ENCODE measurements around the gene EML1. TPM values are rescaled to one million over a fixed set of nuclear protein-coding genes. Genes with fewer than 3 reads are reported as not detected.

Gene EML1
- total RNA-seq, 1 experiment from 2014 or later, result 12.0 TPM

DNA sequence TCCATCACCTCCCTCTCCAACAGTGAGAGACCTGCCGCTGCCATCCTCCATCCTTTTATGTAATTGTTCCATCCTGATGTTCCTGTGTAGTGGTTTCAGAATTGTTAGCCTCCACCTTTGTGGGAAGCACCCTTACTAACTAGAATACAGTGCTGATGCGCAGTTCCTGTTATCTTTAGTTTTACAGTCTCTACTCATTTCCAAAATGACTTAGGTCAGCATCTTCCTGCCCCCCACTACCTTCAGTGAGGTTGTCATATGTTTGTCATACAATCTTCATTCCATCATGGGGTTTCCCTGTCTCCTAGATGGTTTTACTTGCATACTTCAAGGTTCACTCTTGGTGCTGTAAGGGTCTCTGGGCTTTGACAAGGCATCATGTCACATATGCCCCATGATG, 69.8 kb downstream of the EML1 start:
- Histone ChIP-seq H3K4me2 (ENCODE audit: low read length) (no peak overlapping the region), H3K27me3 (ENCODE audit: low read length) (no peaks in the 10 kb centered on the region), H3K4me1 (ENCODE audit: insufficient read depth, low read length) (no peaks in the 10 kb centered on the region), H3K79me2 (ENCODE audit: low read length) (no peaks in the 10 kb centered on the region), H3K27ac (ENCODE audit: low read length) (no peak overlapping the region), H3K9me3 (ENCODE audit: low read length) (no peaks in the 10 kb centered on the region), H3K9ac (ENCODE audit: low read length) (no peak overlapping the region), H3K36me3 (ENCODE audit: low read depth, low read length) (no peaks in the 10 kb centered on the region), H4K20me1 (ENCODE audit: low read length) (no peaks in the 10 kb centered on the region), H3K4me3 (ENCODE audit: low read length) (no peak overlapping the region), H2AFZ (ENCODE audit: low read length) (no peak overlapping the region), H3K9me2 (replicated peaks; ENCODE audit: low read length) (no peaks in the 10 kb centered on the region), H3F3A (ENCODE audit: low read length, unreplicated experiment) (no peaks in the 10 kb centered on the region)
- CTCF ChIA-PET, result no interaction called here
- intact Hi-C loops (cut with micrococcal nuclease), result no loop called here
- DNase-seq, result no peak
- no peak for TF ChIP-seq EZH2 (IDR thresholded peaks at IDR 0.05; ENCODE audit: low read length, unreplicated experiment)
- no peak for TF ChIP-seq EZH2phosphoT487 (IDR thresholded peaks at IDR 0.05; ENCODE audit: borderline replicate concordance, low read length)
- no peak for TF ChIP-seq CTCF (conservative IDR thresholded peaks at IDR 0.05; ENCODE audit: low read depth, low read length)
- ATAC-seq, result no peak
- no TSS peak for BruUV-seq (replicated peaks)
- POLR2A ChIA-PET (ENCODE audit: unreplicated experiment), result no interaction called here

DNA sequence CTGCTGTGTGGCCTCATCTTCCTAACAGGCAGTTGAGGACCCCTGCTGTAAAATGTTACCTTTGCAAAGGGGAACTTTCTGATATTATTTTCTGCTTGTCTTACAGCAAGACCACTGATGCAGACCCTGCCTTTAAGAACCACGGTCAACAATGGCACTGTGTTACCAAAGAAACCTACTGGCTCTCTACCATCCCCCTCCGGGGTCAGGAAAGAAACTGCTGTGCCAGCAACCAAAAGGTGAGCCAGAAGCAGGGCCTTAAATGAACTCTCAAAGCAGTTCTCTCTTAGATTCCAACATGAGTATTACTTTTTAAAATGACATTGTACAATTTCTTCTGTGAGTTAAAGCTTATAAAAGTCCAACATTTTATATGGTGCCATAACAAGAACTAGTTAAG, 72.2 kb downstream of the EML1 start:
- intact Hi-C loops (cut with micrococcal nuclease), result no loop called here
- no peaks in the 10 kb centered on the region for H3K4me1 ChIP-seq (ENCODE audit: insufficient read depth, low read length)
- no peaks in the 10 kb centered on the region for H3K9me3 ChIP-seq (ENCODE audit: low read length)
- H3F3A ChIP-seq (ENCODE audit: low read length, unreplicated experiment), result no peaks in the 10 kb centered on the region
- POLR2A ChIA-PET (ENCODE audit: unreplicated experiment), result interaction anchor here (0.7 kb wide), 1 partner anchor 396 kb away, joined by 3 read pairs; no protein-coding TSS in a partner anchor
- ATAC-seq (no peak), DNase-seq (no peak)
- H3K36me3 ChIP-seq (ENCODE audit: low read depth, low read length), result no peaks in the 10 kb centered on the region
- no peak overlapping the region for H3K9ac ChIP-seq (ENCODE audit: low read length)
- H3K79me2 ChIP-seq (ENCODE audit: low read length), result no peaks in the 10 kb centered on the region
- H3K27ac ChIP-seq (ENCODE audit: low read length), result no peak overlapping the region
- H3K4me2 ChIP-seq (ENCODE audit: low read length), result no peak overlapping the region
- TF ChIP-seq EZH2 (IDR thresholded peaks at IDR 0.05; ENCODE audit: low read length, unreplicated experiment), result no peak
- no peak for TF ChIP-seq CTCF (conservative IDR thresholded peaks at IDR 0.05; ENCODE audit: low read depth, low read length)
- TF ChIP-seq EZH2phosphoT487 (IDR thresholded peaks at IDR 0.05; ENCODE audit: borderline replicate concordance, low read length), result no peak
- no peak overlapping the region for H2AFZ ChIP-seq (ENCODE audit: low read length)
- no TSS peak for BruUV-seq (replicated peaks)
- H4K20me1 ChIP-seq (ENCODE audit: low read length), result no peaks in the 10 kb centered on the region
- no peaks in the 10 kb centered on the region for H3K27me3 ChIP-seq (ENCODE audit: low read length)
- CTCF ChIA-PET, result no interaction called here
- no peaks in the 10 kb centered on the region for H3K9me2 ChIP-seq (replicated peaks; ENCODE audit: low read length)
- H3K4me3 ChIP-seq (ENCODE audit: low read length), result no peak overlapping the region

DNA sequence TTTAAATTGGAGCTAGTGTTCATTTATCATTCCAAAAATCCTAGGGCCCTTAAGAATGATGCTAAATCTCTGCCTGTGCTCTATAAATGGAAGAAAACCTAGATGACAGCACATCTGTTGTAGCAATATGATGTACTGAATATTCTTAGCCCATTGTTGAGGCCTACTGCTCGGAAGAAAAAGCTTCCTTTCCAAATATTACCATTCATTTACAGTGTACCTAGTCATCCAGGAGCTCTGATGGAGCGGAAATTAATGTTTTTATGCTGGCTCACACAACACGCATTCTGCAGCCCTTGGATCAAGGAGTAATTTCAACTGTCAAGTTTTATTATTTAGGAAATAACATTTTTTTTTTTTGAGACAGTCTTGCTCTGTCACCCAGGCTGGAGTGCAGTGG, 77.4 kb downstream of the EML1 start:
- no peak overlapping the region for H2AFZ ChIP-seq (ENCODE audit: low read length)
- intact Hi-C loops (cut with micrococcal nuclease), result no loop called here
- TF ChIP-seq EZH2 (IDR thresholded peaks at IDR 0.05; ENCODE audit: low read length, unreplicated experiment), result no peak
- TF ChIP-seq EZH2phosphoT487 (IDR thresholded peaks at IDR 0.05; ENCODE audit: borderline replicate concordance, low read length), result no peak
- TF ChIP-seq CTCF (conservative IDR thresholded peaks at IDR 0.05; ENCODE audit: low read depth, low read length), result no peak
- no peaks in the 10 kb centered on the region for H4K20me1 ChIP-seq (ENCODE audit: low read length)
- no peaks in the 10 kb centered on the region for H3K9me3 ChIP-seq (ENCODE audit: low read length)
- no peaks in the 10 kb centered on the region for H3F3A ChIP-seq (ENCODE audit: low read length, unreplicated experiment)
- H3K27me3 ChIP-seq (ENCODE audit: low read length), result no peaks in the 10 kb centered on the region
- no peaks in the 10 kb centered on the region for H3K9me2 ChIP-seq (replicated peaks; ENCODE audit: low read length)
- no peak overlapping the region for H3K4me3 ChIP-seq (ENCODE audit: low read length)
- H3K4me1 ChIP-seq (ENCODE audit: insufficient read depth, low read length), result no peaks in the 10 kb centered on the region
- H3K4me2 ChIP-seq (ENCODE audit: low read length), result no peak overlapping the region
- no peak overlapping the region for H3K27ac ChIP-seq (ENCODE audit: low read length)
- ATAC-seq (no peak), DNase-seq (no peak)
- ChIA-PET POLR2A (ENCODE audit: unreplicated experiment) (no interaction called here), CTCF (no interaction called here)
- H3K9ac ChIP-seq (ENCODE audit: low read length), result no peak overlapping the region
- H3K36me3 ChIP-seq (ENCODE audit: low read depth, low read length), result no peaks in the 10 kb centered on the region
- no TSS peak for BruUV-seq (replicated peaks)
- no peaks in the 10 kb centered on the region for H3K79me2 ChIP-seq (ENCODE audit: low read length)

Data from PC-3 (cell line).